LNCAP (cell line): ENCODE data around the gene NPR3.

ENCODE experiments used
- CTCF ChIP-seq: fragments of 450-650 bp; IDR thresholded peaks from 2 replicates; pipeline ENCODE4 v1.5.1; 2017; ENCODE audit warnings: mild to moderate bottlenecking

Gene NPR3

DNA sequence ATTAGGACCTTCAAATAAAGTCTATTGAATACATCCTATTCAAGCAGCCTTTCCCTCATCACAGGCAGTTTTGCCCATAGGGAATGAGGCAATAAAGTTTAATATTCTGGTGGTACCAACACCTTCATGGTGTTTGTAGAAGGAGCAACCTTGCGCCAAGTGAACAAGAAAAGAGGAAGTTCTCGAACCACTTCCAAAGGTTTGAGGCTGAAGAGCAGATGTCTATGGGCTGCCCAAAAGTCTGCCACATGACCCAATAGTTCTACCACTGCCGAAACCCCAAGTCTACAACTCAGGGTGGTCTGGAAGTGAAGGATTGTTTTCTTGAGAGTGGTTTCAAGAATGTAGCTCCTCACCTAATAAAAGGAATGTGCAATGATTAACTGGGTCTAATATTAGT, 123.1 kb downstream of the NPR3 start:
- no peak for TF ChIP-seq CTCF

DNA sequence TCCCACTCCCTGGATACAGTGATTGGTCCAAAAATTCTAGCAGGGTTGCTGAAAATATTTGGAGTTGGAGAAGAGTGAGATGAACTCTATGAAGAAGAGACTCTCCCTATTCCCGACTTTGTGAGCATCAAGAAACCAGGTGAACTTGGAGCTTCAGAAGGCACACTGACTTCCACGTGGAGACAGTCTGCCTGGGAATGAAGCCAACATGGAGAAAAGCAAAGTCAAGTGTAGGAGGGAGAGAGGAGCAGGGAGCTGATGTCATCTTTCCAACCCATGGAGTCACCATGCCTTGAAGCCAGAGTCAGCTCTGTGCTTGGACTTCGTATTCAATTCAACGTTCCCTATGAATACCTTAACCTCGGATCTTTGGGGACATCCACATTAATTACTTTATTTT, 125.1 kb downstream of the NPR3 start:
- TF ChIP-seq CTCF = no peak

GRCh38 chr5:32837211-32837610, 126.1 kb downstream of the NPR3 start:
- no peak for TF ChIP-seq CTCF

DNA sequence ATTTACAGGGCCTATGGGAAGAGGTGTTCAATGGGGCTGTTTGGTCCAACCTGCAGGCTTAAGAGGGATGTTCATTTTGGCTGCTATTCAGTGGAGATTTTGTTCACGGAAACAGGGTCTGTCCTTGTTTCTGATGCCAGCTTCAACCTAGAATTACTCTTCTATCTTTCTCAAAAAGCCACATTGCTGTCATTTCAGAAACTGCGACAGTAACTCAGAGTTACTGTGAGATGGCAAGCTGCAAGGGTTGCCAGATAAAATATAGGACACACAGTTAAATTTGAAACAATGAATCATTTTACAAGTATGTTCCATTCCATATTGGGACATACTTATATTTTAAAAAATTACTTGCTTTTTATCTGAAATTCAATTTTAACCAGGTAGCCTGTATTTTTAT, 128.0 kb downstream of the NPR3 start:
- TF ChIP-seq CTCF = no peak

DNA sequence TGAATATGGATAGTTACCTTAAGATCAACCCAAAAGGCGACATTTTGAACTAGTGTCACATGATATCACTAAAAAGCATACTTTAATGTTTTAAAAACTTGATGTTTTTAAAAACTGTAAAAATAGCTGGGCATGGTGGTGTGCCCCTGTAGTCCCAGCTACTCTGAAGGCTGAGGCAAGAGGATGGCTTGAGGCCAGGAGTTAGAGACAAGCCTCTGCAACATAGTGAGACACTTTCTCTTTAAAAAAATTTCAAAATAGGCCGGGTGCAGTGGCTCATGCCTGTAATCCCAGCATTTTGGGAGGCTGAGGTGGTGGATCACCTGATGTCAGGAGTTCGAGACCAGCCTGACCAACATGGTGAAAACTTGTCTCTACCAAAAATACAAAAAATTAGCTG, 129.5 kb downstream of the NPR3 start:
- TF ChIP-seq CTCF = no peak
